WTC11 (cell line): Measurements from ENCODE around the gene HLA-DOB.

ENCODE experiments used
- CTCF ChIP-seq: fragments of 200-600 bp; IDR thresholded peaks from 2 replicates; pipeline ENCODE4 v1.8.0; 2022; ENCODE audit warnings: antibody characterized with exemption
- MXD4 ChIP-seq: fragments of 250-450 bp; sonication (Bioruptor Pico); IDR thresholded peaks from 2 replicates; pipeline ENCODE4 v1.8.0; 2021; ENCODE audit warnings: mild to moderate bottlenecking, moderate library complexity, borderline replicate concordance
- NR3C1 ChIP-seq: sonication (generic); formaldehyde crosslinking; conservative IDR thresholded peaks from 2 replicates; pipeline ENCODE4 v1.8.1; 2023; ENCODE audit warnings: low read depth, mild to moderate bottlenecking, missing genetic modification reagents
- RELA ChIP-seq: sonication (generic); formaldehyde crosslinking; IDR thresholded peaks from 2 replicates; pipeline ENCODE4 v1.8.1; 2022; ENCODE audit warnings: missing genetic modification reagents, mild to moderate bottlenecking, borderline replicate concordance
- ZBTB21 ChIP-seq: sonication (generic); formaldehyde crosslinking; IDR thresholded peaks from 2 replicates; pipeline ENCODE4 v1.8.1; 2023; ENCODE audit warnings: mild to moderate bottlenecking, missing genetic modification reagents, borderline replicate concordance
- ZNF121 ChIP-seq: sonication (generic); formaldehyde crosslinking; IDR thresholded peaks from 2 replicates; pipeline ENCODE4 v1.8.0; 2023; ENCODE audit warnings: missing genetic modification reagents
- TF ChIP-seq, protein P1 (sequence below): sonication (generic); formaldehyde crosslinking; IDR thresholded peaks from 2 replicates; pipeline ENCODE4 v1.8.1; 2023; ENCODE audit warnings: mild to moderate bottlenecking, missing genetic modification reagents

DNA sequence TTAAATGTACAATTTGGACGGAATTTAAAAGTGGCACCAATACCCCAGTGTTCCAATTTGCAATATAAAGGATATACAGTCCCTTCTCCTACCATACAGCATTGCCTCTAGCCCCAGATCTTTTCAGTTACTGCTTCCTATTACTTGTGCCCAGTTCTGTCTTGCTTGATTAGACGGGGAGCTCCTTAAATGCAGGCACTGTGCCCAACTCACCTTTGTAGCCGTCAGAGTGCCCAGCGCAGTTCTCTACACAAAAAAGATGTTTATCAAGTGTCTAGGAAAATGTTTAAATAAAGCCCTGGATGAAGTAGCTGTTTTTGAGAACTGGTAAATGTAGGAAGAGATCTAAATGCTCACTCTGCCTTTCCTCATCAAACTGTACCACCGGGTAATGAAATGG is 14.1 kb upstream of the HLA-DOB start:
- no peak for TF ChIP-seq CTCF
- TF ChIP-seq ZBTB21 (CRISPR knock-in tag), result no peak
- TF ChIP-seq ZNF121, result no peak
- no peak for TF ChIP-seq NR3C1
- TF ChIP-seq, protein P1, sequence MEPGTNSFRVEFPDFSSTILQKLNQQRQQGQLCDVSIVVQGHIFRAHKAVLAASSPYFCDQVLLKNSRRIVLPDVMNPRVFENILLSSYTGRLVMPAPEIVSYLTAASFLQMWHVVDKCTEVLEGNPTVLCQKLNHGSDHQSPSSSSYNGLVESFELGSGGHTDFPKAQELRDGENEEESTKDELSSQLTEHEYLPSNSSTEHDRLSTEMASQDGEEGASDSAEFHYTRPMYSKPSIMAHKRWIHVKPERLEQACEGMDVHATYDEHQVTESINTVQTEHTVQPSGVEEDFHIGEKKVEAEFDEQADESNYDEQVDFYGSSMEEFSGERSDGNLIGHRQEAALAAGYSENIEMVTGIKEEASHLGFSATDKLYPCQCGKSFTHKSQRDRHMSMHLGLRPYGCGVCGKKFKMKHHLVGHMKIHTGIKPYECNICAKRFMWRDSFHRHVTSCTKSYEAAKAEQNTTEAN (CRISPR knock-in tag), result no peak
- no peak for TF ChIP-seq RELA (CRISPR knock-in tag)
- TF ChIP-seq MXD4 (CRISPR knock-in tag), result no peak
